DOHH2 (cell line): Measurements from ENCODE around the gene GHRH.

ENCODE experiments used
- EZH2phosphoT487 ChIP-seq: fragments of 200-600 bp; sonication (generic); IDR thresholded peaks from 2 replicates; pipeline ENCODE4 v1.6.1; 2017; ENCODE audit warnings: borderline replicate concordance, mild to moderate bottlenecking, antibody characterized with exemption, low read length, moderate library complexity, mixed read lengths
- TF ChIP-seq, protein P1 (sequence below): fragments of 200-600 bp; sonication (generic); IDR thresholded peaks from one replicate; pipeline ENCODE4 v1.5.1; 2014; ENCODE audit warnings: antibody characterized with exemption, mild to moderate bottlenecking, low read depth, low read length; ENCODE audit not compliant: poor library complexity, severe bottlenecking

- TF ChIP-seq, protein P1, sequence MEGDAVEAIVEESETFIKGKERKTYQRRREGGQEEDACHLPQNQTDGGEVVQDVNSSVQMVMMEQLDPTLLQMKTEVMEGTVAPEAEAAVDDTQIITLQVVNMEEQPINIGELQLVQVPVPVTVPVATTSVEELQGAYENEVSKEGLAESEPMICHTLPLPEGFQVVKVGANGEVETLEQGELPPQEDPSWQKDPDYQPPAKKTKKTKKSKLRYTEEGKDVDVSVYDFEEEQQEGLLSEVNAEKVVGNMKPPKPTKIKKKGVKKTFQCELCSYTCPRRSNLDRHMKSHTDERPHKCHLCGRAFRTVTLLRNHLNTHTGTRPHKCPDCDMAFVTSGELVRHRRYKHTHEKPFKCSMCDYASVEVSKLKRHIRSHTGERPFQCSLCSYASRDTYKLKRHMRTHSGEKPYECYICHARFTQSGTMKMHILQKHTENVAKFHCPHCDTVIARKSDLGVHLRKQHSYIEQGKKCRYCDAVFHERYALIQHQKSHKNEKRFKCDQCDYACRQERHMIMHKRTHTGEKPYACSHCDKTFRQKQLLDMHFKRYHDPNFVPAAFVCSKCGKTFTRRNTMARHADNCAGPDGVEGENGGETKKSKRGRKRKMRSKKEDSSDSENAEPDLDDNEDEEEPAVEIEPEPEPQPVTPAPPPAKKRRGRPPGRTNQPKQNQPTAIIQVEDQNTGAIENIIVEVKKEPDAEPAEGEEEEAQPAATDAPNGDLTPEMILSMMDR = no peak
- no peak for TF ChIP-seq EZH2phosphoT487
Observed at GRCh38 chr20:37267667-37268313, 6.2 kb upstream of the GHRH start.
